AG09309 (cell line): ENCODE measurements around the gene STPG3.
A peak's percentile ranks its signal among the peaks of the same experiment; 100 is the strongest.
"Not testable (repeated sequence)": the region's sequence is repeated elsewhere in the genome, so short reads cannot be mapped to it uniquely, and the experiment has no call there.

ENCODE experiments used
- DNase-seq: peaks from one replicate; pipeline ENCODE4 v3.0.0-alpha.2; 2010; ENCODE audit warnings: low read depth
- H3K4me3 ChIP-seq: 2 replicates; pipeline ENCODE4 v1.5.1; 2011; ENCODE audit warnings: mild to moderate bottlenecking, low read depth, low read length, moderate library complexity; ENCODE audit not compliant: control insufficient read depth
- CTCF ChIP-seq: IDR thresholded peaks from 2 replicates; pipeline ENCODE4 v1.5.1; 2011; ENCODE audit warnings: mild to moderate bottlenecking, low read depth, low read length, inconsistent platforms; ENCODE audit not compliant: insufficient read depth, control insufficient read depth; ENCODE audit errors: missing control alignments

The STPG3 gene

GRCh38 chr9:137255448-137256114 lies 4.5 kb downstream of the STPG3 start:
- peak overlapping the region; percentile 95 for H3K4me3 ChIP-seq
- DNase-seq, result no peak
- TF ChIP-seq CTCF, result no peak

- DNase-seq, result no peak
- no peak for TF ChIP-seq CTCF
- H3K4me3 ChIP-seq, result peak overlapping the region; percentile 95
Measured at GRCh38 chr9:137256362-137256761, 5.3 kb downstream of the STPG3 start.

- H3K4me3 ChIP-seq, result no peak overlapping the region; the same call in 1 of the 2 replicates
- no peak for TF ChIP-seq CTCF
Measured at GRCh38 chr9:137256856-137257255, 5.8 kb downstream of the STPG3 start.

GRCh38 chr9:137262173-137262908 lies 11.3 kb downstream of the STPG3 start:
- H3K4me3 ChIP-seq, DNase-seq: not testable (repeated sequence)
- peak; percentile 50 for TF ChIP-seq CTCF

More at GRCh38 chr9:137256856-137257255, 5.8 kb downstream of the STPG3 start:
- DNase-seq, result no peak

GRCh38 chr9:137262909-137263285 lies 11.8 kb downstream of the STPG3 start:
- DNase-seq, result no peak
- H3K4me3 ChIP-seq, result no peak overlapping the region
- no peak for TF ChIP-seq CTCF

- DNase-seq, result no peak
- no peak for TF ChIP-seq CTCF
- no peak overlapping the region for H3K4me3 ChIP-seq
Measured at GRCh38 chr9:137263506-137263905, 12.4 kb downstream of the STPG3 start.

GRCh38 chr9:137264067-137264466 lies 13.0 kb downstream of the STPG3 start:
- H3K4me3 ChIP-seq, result no peak overlapping the region
- TF ChIP-seq CTCF, result no peak
- DNase-seq, result no peak
